Measurements from ENCODE around the gene SLC16A12. TPM values are rescaled to one million over a fixed set of nuclear protein-coding genes. Genes with fewer than 3 reads are reported as not detected.
A peak's percentile ranks its signal among the peaks of the same experiment; 100 is the strongest.

Gene SLC16A12
- total and polyA plus RNA-seq, 2 of the 8 experiments (the other 6 are each of a cell fraction or from before 2014, with no cell fraction given) = 1.6 to 1.9 TPM

DNA sequence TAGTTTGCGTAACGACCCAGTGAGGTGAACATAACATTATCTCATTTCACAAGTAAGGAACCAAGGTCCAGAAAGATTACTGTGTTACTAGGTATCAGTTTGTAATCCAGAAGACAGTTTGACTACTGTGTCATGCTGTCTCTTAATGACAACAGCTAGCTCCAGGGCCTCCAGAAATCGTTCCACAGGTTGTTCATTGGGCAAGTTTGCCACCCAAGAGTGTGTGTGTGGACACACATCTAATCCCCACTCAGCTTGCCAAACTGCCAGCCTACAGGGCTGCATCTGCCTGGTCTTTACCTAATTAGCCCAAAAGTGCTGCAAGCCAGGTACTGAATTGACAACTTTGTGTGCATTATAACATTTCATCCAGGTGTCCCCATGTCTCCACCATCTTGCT is 27.9 kb upstream of the SLC16A12 start:
- Histone ChIP-seq H2BK20ac (ENCODE audit: low read length) (peak overlapping the region; percentile 94), H2BK120ac (replicated peaks; ENCODE audit: low read depth, low read length) (peak overlapping the region; percentile 11), H2AK5ac (ENCODE audit: low read depth, low read length) (peak overlapping the region; percentile 29; the same call in 1 of the 2 replicates), H2BK12ac (ENCODE audit: low read depth, low read length) (0 out of 2 replicates have a peak overlapping the region, but pooled peaks have one; percentile 86), H3K9ac (replicated peaks in 1 of 4; ENCODE audit: extremely low read depth in 1 of 4, low read depth in 3 of 4, low read length in 3 of 4) (no peak overlapping the region), H3K4me3 (ENCODE audit: extremely low read depth in 1 of 4, insufficient read depth in 2 of 4, low read depth in 3 of 4, low read length in 4 of 4) (no peak overlapping the region), H3K9me3 (ENCODE audit: insufficient read depth in 2 of 2, low read depth in 1 of 2, low read length in 1 of 2) (no peaks in the 10 kb centered on the region; a peak in 1 of 4 replicates), H2AFZ (ENCODE audit: low read length) (no peak overlapping the region), H3K36me3 (ENCODE audit: control insufficient read depth in 2 of 4, insufficient read depth in 4 of 4, low read length in 3 of 4) (no peaks in the 10 kb centered on the region), H4K91ac (replicated peaks; ENCODE audit: insufficient read length, low read length) (peak overlapping the region; percentile 34), H2BK5ac (ENCODE audit: low read depth, low read length) (no peak overlapping the region; the same call in 1 of the 2 replicates), H3K79me1 (ENCODE audit: low read depth, low read length) (no peaks in the 10 kb centered on the region), H3K18ac (ENCODE audit: extremely low read depth, low read length) (no peak overlapping the region; the same call in 1 of the 2 replicates), H2BK15ac (ENCODE audit: low read length) (no peak overlapping the region), H3K23ac (ENCODE audit: insufficient read length) (no peak overlapping the region), H3K4me1 (replicated peaks in 1 of 4; ENCODE audit: control insufficient read depth in 3 of 4, insufficient read depth in 4 of 4, low read length in 3 of 4) (peaks cover 0 to 17% (median 5%) of the 10 kb centered on the region in 4 experiments; a peak in 4 of 7 replicates), H3K14ac (ENCODE audit: insufficient read length) (no peak overlapping the region), H3K56ac (replicated peaks; ENCODE audit: insufficient read length, low read depth, low read length) (no peak overlapping the region), H4K5ac (ENCODE audit: insufficient read length, low read depth, low read length) (no peak overlapping the region), H3K4me2 (ENCODE audit: insufficient read depth in 1 of 2, low read depth in 2 of 2, low read length in 2 of 2) (no peak overlapping the region), H3K27me3 (replicated peaks in 1 of 4; ENCODE audit: control insufficient read depth in 3 of 4, extremely low read depth in 1 of 4, insufficient read depth in 3 of 4, low read length in 3 of 4) (no peaks in the 10 kb centered on the region; a peak in 1 of 7 replicates), H3K23me2 (ENCODE audit: low read depth, low read length) (no peaks in the 10 kb centered on the region), H3K79me2 (ENCODE audit: control insufficient read depth in 1 of 2, insufficient read depth in 2 of 2, low read length in 2 of 2) (no peaks in the 10 kb centered on the region), H4K8ac (ENCODE audit: extremely low read depth, insufficient read depth, low read length) (no peak overlapping the region), H4K20me1 (replicated peaks in 1 of 2; ENCODE audit: control insufficient read depth in 1 of 2, insufficient read depth in 2 of 2, low read length in 2 of 2) (no peaks in the 10 kb centered on the region), H3K4ac (replicated peaks; ENCODE audit: insufficient read length, low read depth, low read length) (peak overlapping the region; percentile 87), H3K27ac (ENCODE audit: low read depth, low read length) (no peak overlapping the region)
- ChIA-PET POLR2A (ENCODE audit: partially characterized antibody) (interaction anchor here (0.6 to 1.2 kb wide), 3 partner anchors 27 to 406 kb away, joined by 3 to 5 read pairs (median 3); partner anchors contain the start of gene SLC16A12), CTCF (ENCODE audit: partially characterized antibody) (interaction anchor here (0.7 to 2.6 kb wide), 21 partner anchors 8 to 346 kb away, joined by 3 to 28 read pairs (median 4); partner anchors contain the start of gene SLC16A12)
- WGBS, 2 experiments (ENCODE audit: extremely low coverage in 1 of 2, insufficient coverage in 1 of 2, insufficient read length in 1 of 2, insufficient replicate concordance in 2 of 2, low coverage in 1 of 2, low lambda C conversion rate in 2 of 2, missing lambda C conversion rate in 1 of 2) = 90% methylated on average over 3 of the region's 3 CpGs; no CpG with 5 or more reads in 1 of the 2 experiments
- DNase-seq (ENCODE audit: low read depth in 1 of 2, low spot score in 2 of 2) (no peak), FAIRE-seq (no peak)
- TF ChIP-seq TEAD4 (IDR thresholded peaks at IDR 0.05; ENCODE audit: low read depth, low read length) = no peak

Measured in H1 (cell line).